K562 (cell line): Measurements from ENCODE around the gene TMEM255A. TPM values are rescaled to one million over a fixed set of nuclear protein-coding genes. Genes with fewer than 3 reads are reported as not detected.

Experiments used
- CREB1 ChIP-seq, 2 experiments: sonication (generic) in 1 of 2; formaldehyde crosslinking in 1 of 2; IDR thresholded peaks; 2 replicates each; pipeline versions ENCODE4 v1.6.1 to v1.8.0; 2012 to 2022; ENCODE audit warnings: inconsistent platforms in 1 of 2, mild to moderate bottlenecking in 1 of 2, missing genetic modification reagents in 1 of 2, moderate library complexity in 1 of 2
- FOXA1 ChIP-seq: fragments of 450-650 bp; IDR thresholded peaks from 2 replicates; pipeline ENCODE4 v1.6.1; 2016; ENCODE audit warnings: mild to moderate bottlenecking, borderline replicate concordance
- FOXK2 ChIP-seq, 2 experiments: fragments of 450-650 bp; IDR thresholded peaks in 1 of 2; conservative IDR thresholded peaks in 1 of 2; 2 replicates each; pipeline ENCODE4 v1.6.1; 2016; ENCODE audit warnings: low read depth in 2 of 2, mild to moderate bottlenecking in 1 of 2
- GABPA ChIP-seq: fragments of 200-800 bp; sonication (Bioruptor generic); conservative IDR thresholded peaks from 2 replicates; pipeline ENCODE4 v1.6.1; 2016; ENCODE audit warnings: low read depth, missing genetic modification characterization, missing compliant biosample characterization
- GTF3C2 ChIP-seq: IDR thresholded peaks from 3 replicates; pipeline ENCODE4 v1.6.1; 2011; ENCODE audit warnings: borderline replicate concordance, mild to moderate bottlenecking, moderate library complexity; ENCODE audit not compliant: insufficient read length; ENCODE audit errors: extremely low read depth
- NCOR1 ChIP-seq: fragments of 450-650 bp; IDR thresholded peaks from 2 replicates; pipeline ENCODE4 v1.6.1; 2016; ENCODE audit warnings: mild to moderate bottlenecking, moderate library complexity
- NFRKB ChIP-seq: fragments of 450-650 bp; IDR thresholded peaks from 2 replicates; pipeline ENCODE4 v1.6.1; 2016; ENCODE audit warnings: low read depth
- RFX1 ChIP-seq: fragments of 450-650 bp; IDR thresholded peaks from 2 replicates; pipeline ENCODE4 v1.6.1; 2016; ENCODE audit warnings: mild to moderate bottlenecking, moderate library complexity
- TAF9B ChIP-seq: fragments of 450-650 bp; IDR thresholded peaks from 2 replicates; pipeline ENCODE4 v1.6.1; 2018; ENCODE audit warnings: mild to moderate bottlenecking; ENCODE audit not compliant: partially characterized antibody
- TEAD2 ChIP-seq: fragments of 450-650 bp; IDR thresholded peaks from 2 replicates; pipeline ENCODE4 v1.6.1; 2016; ENCODE audit warnings: missing genetic modification characterization, control low read depth, missing compliant biosample characterization
- TEAD4 ChIP-seq, 2 experiments: sonication (generic) in 1 of 2; formaldehyde crosslinking in 1 of 2; IDR thresholded peaks; 2 replicates each; pipeline versions ENCODE4 v1.6.1 to v1.8.0; 2012 to 2022; ENCODE audit warnings: borderline replicate concordance in 1 of 2, inconsistent platforms in 1 of 2, low read length in 1 of 2, mild to moderate bottlenecking in 1 of 2, missing genetic modification reagents in 1 of 2
- TOE1 ChIP-seq, 2 experiments: fragments of 450-650 bp in 1 of 2; sonication (generic) in 1 of 2; formaldehyde crosslinking in 1 of 2; IDR thresholded peaks; 2 replicates each; pipeline versions ENCODE4 v1.7.1 to v1.8.0; 2016 to 2022; ENCODE audit warnings: borderline replicate concordance in 2 of 2, mild to moderate bottlenecking in 2 of 2, antibody characterized with exemption in 1 of 2, inconsistent platforms in 1 of 2, low read depth in 1 of 2, missing genetic modification reagents in 1 of 2, moderate library complexity in 1 of 2
- ZNF639 ChIP-seq, 2 experiments: fragments of 200-800 bp in 1 of 2; sonication (Bioruptor generic) in 1 of 2; sonication (generic) in 1 of 2; formaldehyde crosslinking in 1 of 2; IDR thresholded peaks in 1 of 2; conservative IDR thresholded peaks in 1 of 2; 2 replicates each; pipeline versions ENCODE4 v1.5.0 to v1.6.1; 2016 to 2020; ENCODE audit warnings: missing compliant biosample characterization in 1 of 2, missing genetic modification characterization in 1 of 2, missing genetic modification reagents in 1 of 2
- polyA plus RNA-seq, 8 experiments: library from polyadenylated mRNA; depleted of rRNA in 4 of 8; stranded (reverse) in 5 of 8; unstranded in 3 of 8; fragments of >200 nt; fragmentation: Nextera tagmentation in 2 of 8; fragmentation: Illumina TruSeq in 1 of 8; extraction: Ambion mirVana in 2 of 8; extraction: Trizol in 1 of 8; gene quantifications; 2 replicates each; pipeline versions ENCODE4 v1.2.1 to v1.2.3, GENCODE V29; 2011 to 2014; ENCODE audit warnings: inconsistent platforms in 1 of 8, missing spikeins in 1 of 8
- total RNA-seq, 7 experiments: library from RNA; depleted of rRNA in 6 of 7; stranded (reverse); fragments of >200 nt in 6 of 7; fragmentation: Illumina TruSeq in 2 of 7; extraction: Trizol in 2 of 7; gene quantifications; 2 replicates each; pipeline versions ENCODE4 v1.2.1 to v1.2.3, GENCODE V29; 2011 to 2021; ENCODE audit warnings: low replicate concordance in 1 of 7
- TF ChIP-seq, protein P1 (sequence below): fragments of 450-650 bp; IDR thresholded peaks from 2 replicates; pipeline ENCODE4 v1.6.1; 2018; ENCODE audit not compliant: partially characterized antibody

TMEM255A gene
- total and polyA plus RNA-seq, 9 of the 15 experiments (the other 6 are each of a cell fraction or from before 2014, with no cell fraction given), result 0.01 TPM; not detected in 8

DNA sequence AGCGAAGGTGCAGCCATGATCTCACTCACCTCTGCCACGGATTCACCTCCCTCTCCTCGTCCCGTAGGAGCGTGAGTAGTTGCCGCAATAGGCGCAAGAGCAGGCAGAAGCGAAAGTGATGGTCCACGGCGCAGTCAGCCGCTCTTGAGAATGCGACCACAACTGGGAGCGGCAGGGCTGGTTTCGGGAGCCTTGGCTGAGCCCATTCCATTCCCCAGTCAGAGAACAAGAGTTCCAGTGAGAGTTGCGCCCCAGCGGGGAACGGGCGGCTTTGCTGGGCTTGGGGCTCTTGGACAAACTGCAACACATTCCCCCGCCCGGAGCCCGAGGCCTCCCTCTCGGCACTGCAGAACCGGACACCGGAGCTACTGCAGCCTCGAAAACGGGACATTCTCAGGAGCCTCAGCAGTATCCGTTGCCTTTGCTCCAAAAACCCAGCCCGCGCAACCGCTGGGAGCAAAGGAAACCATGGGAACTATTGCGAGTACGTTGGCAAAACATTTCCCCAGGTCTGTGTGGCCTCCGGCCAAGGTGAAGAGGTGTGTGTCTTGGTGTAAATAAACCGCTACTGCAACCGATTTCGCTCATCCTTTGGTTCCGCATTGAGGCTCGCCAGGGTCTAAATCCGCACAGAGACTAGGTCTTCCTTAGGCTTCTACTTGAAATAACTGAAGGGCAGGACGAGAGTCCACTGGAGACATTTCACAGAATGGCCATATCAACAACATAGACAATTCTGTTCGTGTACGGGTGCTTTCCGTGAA is 66.3 kb downstream of the TMEM255A start (continued):
- TF ChIP-seq RFX1, result peak; percentile 90
- peak; percentile 58; the same call in 1 of the 2 replicates for TF ChIP-seq TOE1 (IDR thresholded peaks at IDR 0.05; ENCODE audit: borderline replicate concordance)
- TF ChIP-seq TOE1 (CRISPR knock-in tag; IDR thresholded peaks at IDR 0.05; ENCODE audit: borderline replicate concordance, low read depth), result 0 out of 2 replicates have a peak, but pooled peaks have one; percentile 17
- peak; percentile 90 for TF ChIP-seq GABPA (tag)
- TF ChIP-seq TAF9B, result peak; percentile 71
- TF ChIP-seq CREB1 (IDR thresholded peaks at IDR 0.05), result peak; percentile 36; the same call in 1 of the 2 replicates
- peak; percentile 37; the same call in 1 of the 2 replicates for TF ChIP-seq CREB1 (CRISPR knock-in tag; IDR thresholded peaks at IDR 0.05)
- no peak for TF ChIP-seq GTF3C2
- TF ChIP-seq ZNF639 (CRISPR knock-in tag; conservative IDR thresholded peaks at IDR 0.05 in 1 of 2, IDR thresholded peaks at IDR 0.05 in 1 of 2), result 0 out of 4 replicates have a peak, but pooled peaks of 1 of the 2 experiments have one; percentile 36
- no peak for TF ChIP-seq FOXA1
- TF ChIP-seq TEAD2, result no peak
- TF ChIP-seq TEAD4 (IDR thresholded peaks at IDR 0.05; ENCODE audit: low read length), result peak; percentile 36; the same call in 1 of the 2 replicates
- TF ChIP-seq TEAD4 (CRISPR knock-in tag; IDR thresholded peaks at IDR 0.05; ENCODE audit: borderline replicate concordance), result no peak
- TF ChIP-seq FOXK2 (conservative IDR thresholded peaks at IDR 0.05 in 1 of 2, IDR thresholded peaks at IDR 0.05 in 1 of 2; ENCODE audit: low read depth in 2 of 2), result peak; percentile 98 to 99
- TF ChIP-seq, protein P1, sequence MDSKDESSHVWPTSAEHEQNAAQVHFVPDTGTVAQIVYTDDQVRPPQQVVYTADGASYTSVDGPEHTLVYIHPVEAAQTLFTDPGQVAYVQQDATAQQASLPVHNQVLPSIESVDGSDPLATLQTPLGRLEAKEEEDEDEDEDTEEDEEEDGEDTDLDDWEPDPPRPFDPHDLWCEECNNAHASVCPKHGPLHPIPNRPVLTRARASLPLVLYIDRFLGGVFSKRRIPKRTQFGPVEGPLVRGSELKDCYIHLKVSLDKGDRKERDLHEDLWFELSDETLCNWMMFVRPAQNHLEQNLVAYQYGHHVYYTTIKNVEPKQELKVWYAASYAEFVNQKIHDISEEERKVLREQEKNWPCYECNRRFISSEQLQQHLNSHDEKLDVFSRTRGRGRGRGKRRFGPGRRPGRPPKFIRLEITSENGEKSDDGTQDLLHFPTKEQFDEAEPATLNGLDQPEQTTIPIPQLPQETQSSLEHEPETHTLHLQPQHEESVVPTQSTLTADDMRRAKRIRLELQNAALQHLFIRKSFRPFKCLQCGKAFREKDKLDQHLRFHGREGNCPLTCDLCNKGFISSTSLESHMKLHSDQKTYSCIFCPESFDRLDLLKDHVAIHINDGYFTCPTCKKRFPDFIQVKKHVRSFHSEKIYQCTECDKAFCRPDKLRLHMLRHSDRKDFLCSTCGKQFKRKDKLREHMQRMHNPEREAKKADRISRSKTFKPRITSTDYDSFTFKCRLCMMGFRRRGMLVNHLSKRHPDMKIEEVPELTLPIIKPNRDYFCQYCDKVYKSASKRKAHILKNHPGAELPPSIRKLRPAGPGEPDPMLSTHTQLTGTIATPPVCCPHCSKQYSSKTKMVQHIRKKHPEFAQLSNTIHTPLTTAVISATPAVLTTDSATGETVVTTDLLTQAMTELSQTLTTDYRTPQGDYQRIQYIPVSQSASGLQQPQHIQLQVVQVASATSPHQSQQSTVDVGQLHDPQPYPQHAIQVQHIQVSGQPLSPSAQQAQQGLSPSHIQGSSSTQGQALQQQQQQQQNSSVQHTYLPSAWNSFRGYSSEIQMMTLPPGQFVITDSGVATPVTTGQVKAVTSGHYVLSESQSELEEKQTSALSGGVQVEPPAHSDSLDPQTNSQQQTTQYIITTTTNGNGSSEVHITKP, result peak; percentile 10
- TF ChIP-seq NCOR1, result peak; percentile 84
- TF ChIP-seq NFRKB, result peak; percentile 57; the same call in 1 of the 2 replicates
